ENCODE results near the gene VWC2.
"Not testable (repeated sequence)": the region's sequence is repeated elsewhere in the genome, so short reads cannot be mapped to it uniquely, and the experiment has no call there.

The VWC2 gene

GRCh38 chr7:49787980-49788379 is 14.5 kb downstream of the VWC2 start:
- no peak for DNase-seq (ENCODE audit: low spot score)

GRCh38 chr7:49788455-49789059 is 15.1 kb downstream of the VWC2 start:
- no peak for DNase-seq (ENCODE audit: low spot score)

- DNase-seq (ENCODE audit: low spot score) = no peak
Measured at GRCh38 chr7:49789736-49790135, 16.3 kb downstream of the VWC2 start.

- DNase-seq (ENCODE audit: low spot score) = no peak
Measured at GRCh38 chr7:49790209-49790608, 16.8 kb downstream of the VWC2 start.

- peak; percentile 61 for DNase-seq (ENCODE audit: low spot score)
Measured at GRCh38 chr7:49791088-49791741, 17.8 kb downstream of the VWC2 start.

- DNase-seq (ENCODE audit: low spot score) = no peak
Measured at GRCh38 chr7:49797987-49798660, 24.7 kb downstream of the VWC2 start.

- DNase-seq (ENCODE audit: low spot score) = no peak
Measured at GRCh38 chr7:49800031-49800430, 26.6 kb downstream of the VWC2 start.

GRCh38 chr7:49802600-49802999 is 29.2 kb downstream of the VWC2 start:
- no peak for DNase-seq (ENCODE audit: low spot score)

- no peak for DNase-seq (ENCODE audit: low spot score)
Measured at GRCh38 chr7:49803812-49804211, 30.4 kb downstream of the VWC2 start.

GRCh38 chr7:49805371-49806007 is 32.1 kb downstream of the VWC2 start:
- DNase-seq (ENCODE audit: low spot score) = no peak

- DNase-seq (ENCODE audit: low spot score) = no peak
Measured at GRCh38 chr7:49812534-49812933, 39.1 kb downstream of the VWC2 start.

- no peak for DNase-seq (ENCODE audit: low spot score)
Measured at GRCh38 chr7:49817279-49817678, 43.8 kb downstream of the VWC2 start.

- DNase-seq (ENCODE audit: low spot score) = no peak
Measured at GRCh38 chr7:49821181-49821580, 47.7 kb downstream of the VWC2 start.

GRCh38 chr7:49822856-49823255 is 49.4 kb downstream of the VWC2 start:
- no peak for DNase-seq (ENCODE audit: low spot score)

- no peak for DNase-seq (ENCODE audit: low spot score)
Measured at GRCh38 chr7:49823566-49823965, 50.1 kb downstream of the VWC2 start.

- DNase-seq (ENCODE audit: low spot score) = no peak
Measured at GRCh38 chr7:49839863-49840645, 66.6 kb downstream of the VWC2 start.

GRCh38 chr7:49840751-49841405 is 67.4 kb downstream of the VWC2 start:
- DNase-seq (ENCODE audit: low spot score) = no peak

GRCh38 chr7:49845626-49846025 is 72.2 kb downstream of the VWC2 start:
- DNase-seq (ENCODE audit: low spot score) = no peak

- DNase-seq (ENCODE audit: low spot score) = no peak
Measured at GRCh38 chr7:49848211-49848841, 74.9 kb downstream of the VWC2 start.

- no peak for DNase-seq (ENCODE audit: low spot score)
Measured at GRCh38 chr7:49850921-49851613, 77.6 kb downstream of the VWC2 start.

GRCh38 chr7:49851614-49851934 is 78.1 kb downstream of the VWC2 start:
- not testable (repeated sequence) for DNase-seq (ENCODE audit: low spot score)

Measured in Ammon's horn (tissue), 1 donor.